A673 (cell line): ENCODE measurements around the gene GPER1.

Source experiments
- CTCF ChIP-seq: fragments of 300-800, 200-600 bp; sonication (generic); conservative IDR thresholded peaks from 2 replicates; pipeline ENCODE4 v1.5.1; 2017; ENCODE audit warnings: low read depth, mild to moderate bottlenecking, antibody characterized with exemption, low read length, moderate library complexity, mixed read lengths
- EZH2 ChIP-seq: fragments of 200-600 bp; sonication (generic); IDR thresholded peaks from 2 replicates; pipeline ENCODE4 v1.6.1; 2017; ENCODE audit warnings: borderline replicate concordance, low read depth, mild to moderate bottlenecking, mixed read lengths, antibody characterized with exemption, low read length; ENCODE audit not compliant: poor library complexity, severe bottlenecking

DNA sequence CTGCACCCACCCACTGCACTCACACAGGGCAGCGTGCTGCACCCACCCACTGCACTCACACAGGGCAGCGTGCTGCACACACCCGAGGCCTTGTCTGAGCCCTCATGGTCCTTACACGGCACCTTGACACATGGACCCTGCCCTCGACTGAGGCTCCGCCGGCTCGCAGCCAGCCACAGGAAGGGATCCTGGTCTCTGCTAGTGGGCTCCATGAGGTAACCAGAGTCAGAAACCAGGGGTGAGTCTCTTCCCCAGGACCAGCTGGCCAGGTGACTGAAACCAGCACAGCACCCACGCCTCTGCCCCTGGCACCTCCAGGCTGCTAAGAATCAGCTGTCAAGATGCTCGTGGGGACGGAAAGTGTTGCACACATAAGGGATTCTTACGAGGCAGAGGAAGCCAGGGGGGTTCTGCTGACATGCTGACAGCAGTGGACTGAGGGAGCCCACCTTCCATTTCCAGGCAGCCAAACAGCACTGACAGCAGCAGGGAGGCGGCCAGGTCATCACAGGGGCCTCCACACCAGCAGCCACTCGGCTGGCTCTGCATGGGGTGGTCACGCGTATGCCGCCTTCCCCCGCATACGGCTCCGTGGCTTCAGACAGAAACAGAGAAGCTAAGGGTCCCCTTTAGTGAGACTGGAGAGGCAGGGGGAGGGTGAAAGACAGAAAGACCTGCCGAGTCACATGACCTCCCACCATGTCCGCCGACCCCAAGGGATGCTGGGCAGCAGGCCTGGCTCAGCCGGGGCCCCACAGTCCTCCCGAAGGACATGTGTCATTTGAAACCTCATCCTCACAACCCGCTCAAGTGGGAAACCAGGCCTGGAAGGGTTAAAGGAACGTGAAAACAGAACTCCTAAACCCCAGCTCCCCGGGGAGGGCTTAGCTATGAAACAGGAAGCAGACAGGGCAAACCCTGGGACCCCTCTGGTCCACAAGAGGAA, 34.2 kb downstream of the GPER1 start:
- TF ChIP-seq CTCF (no peak), EZH2 (no peak)
